Measurements from ENCODE around the gene CSE1L. TPM values are rescaled to one million over a fixed set of nuclear protein-coding genes. Genes with fewer than 3 reads are reported as not detected.
"Not testable (repeated sequence)": the region's sequence is repeated elsewhere in the genome, so short reads cannot be mapped to it uniquely, and the experiment has no call there.

Gene CSE1L
- total and polyA plus RNA-seq, 9 donors: 52.7 to 70.6 (median 61.2) TPM

GRCh38 chr20:49100972-49101371, 54.9 kb downstream of the CSE1L start:
- DNase-seq: peak; percentile 14
- no CpG with 5 or more reads among the region's 4 CpGs for WGBS (ENCODE audit: insufficient coverage)
- Histone ChIP-seq H3K27me3 (ENCODE audit: control insufficient read depth, insufficient read depth, low read length) (no peaks in the 10 kb centered on the region), H3K36me3 (ENCODE audit: control insufficient read depth, insufficient read depth, low read length) (peaks cover 50% of the 10 kb centered on the region), H3K4me3 (ENCODE audit: low read length) (no peak overlapping the region), H3K4me1 (ENCODE audit: control insufficient read depth, insufficient read depth, low read length) (no peaks in the 10 kb centered on the region), H3K9me3 (replicated peaks; ENCODE audit: control insufficient read depth, low read depth, low read length) (no peaks in the 10 kb centered on the region), H3K27ac (ENCODE audit: low read length) (no peak overlapping the region)

- 94% methylated on average over 4 of the region's 4 CpGs for WGBS (ENCODE audit: insufficient coverage)
- no peak overlapping the region for H3K27ac ChIP-seq (ENCODE audit: low read length)
- DNase-seq: no peak
- H3K4me3 ChIP-seq (ENCODE audit: low read length): no peak overlapping the region
- no peaks in the 10 kb centered on the region for H3K4me1 ChIP-seq (ENCODE audit: control insufficient read depth, insufficient read depth, low read length)
- H3K36me3 ChIP-seq (ENCODE audit: control insufficient read depth, insufficient read depth, low read length): peaks cover 41% of the 10 kb centered on the region
- no peaks in the 10 kb centered on the region for H3K9me3 ChIP-seq (replicated peaks; ENCODE audit: control insufficient read depth, low read depth, low read length)
- H3K27me3 ChIP-seq (ENCODE audit: control insufficient read depth, insufficient read depth, low read length): no peaks in the 10 kb centered on the region
Measured at GRCh38 chr20:49103019-49103418, 56.9 kb downstream of the CSE1L start.

DNA sequence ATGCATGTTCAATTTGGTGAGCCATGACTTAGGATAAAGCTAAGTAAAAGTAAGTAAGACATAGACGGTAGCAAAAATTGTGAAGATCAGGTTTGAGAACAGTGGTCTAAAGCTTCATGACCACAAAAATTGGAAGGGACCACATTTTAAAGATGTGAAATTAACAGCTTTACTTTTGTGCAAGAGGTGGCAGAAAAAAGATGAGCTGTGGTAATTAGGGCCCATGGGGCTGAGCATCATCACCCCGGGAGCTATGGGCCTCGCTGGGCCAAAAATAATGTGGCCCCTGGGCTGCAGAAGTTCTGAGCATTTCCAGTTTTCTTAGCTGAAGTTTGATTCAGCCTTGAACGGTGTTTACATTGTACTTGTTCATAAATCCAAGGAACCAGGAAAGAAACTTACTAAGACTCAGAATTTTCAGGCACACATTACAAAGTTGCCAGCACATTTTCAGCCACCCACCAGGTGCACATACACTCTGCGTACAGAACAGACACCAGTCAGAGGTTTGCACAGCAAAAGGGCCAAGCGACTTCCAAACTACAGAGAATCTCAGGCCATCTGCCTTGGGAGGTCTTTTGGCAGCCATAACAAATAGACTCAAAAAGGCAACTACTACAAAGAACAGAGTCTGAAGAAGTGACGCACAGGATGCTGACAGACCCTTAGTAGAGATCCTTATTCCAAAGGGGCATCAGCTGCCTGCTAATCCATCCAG, 57.7 kb downstream of the CSE1L start:
- Histone ChIP-seq H3K4me1 (ENCODE audit: control insufficient read depth, insufficient read depth, low read length) (no peaks in the 10 kb centered on the region), H3K27ac (ENCODE audit: low read length) (no peak overlapping the region), H3K27me3 (ENCODE audit: control insufficient read depth, insufficient read depth, low read length) (no peaks in the 10 kb centered on the region), H3K9me3 (replicated peaks; ENCODE audit: control insufficient read depth, low read depth, low read length) (no peaks in the 10 kb centered on the region), H3K36me3 (ENCODE audit: control insufficient read depth, insufficient read depth, low read length) (peaks cover 39% of the 10 kb centered on the region), H3K4me3 (ENCODE audit: low read length) (no peak overlapping the region)
- no peak for DNase-seq
- 78% methylated on average over 6 of the region's 7 CpGs for WGBS (ENCODE audit: insufficient coverage)

DNA sequence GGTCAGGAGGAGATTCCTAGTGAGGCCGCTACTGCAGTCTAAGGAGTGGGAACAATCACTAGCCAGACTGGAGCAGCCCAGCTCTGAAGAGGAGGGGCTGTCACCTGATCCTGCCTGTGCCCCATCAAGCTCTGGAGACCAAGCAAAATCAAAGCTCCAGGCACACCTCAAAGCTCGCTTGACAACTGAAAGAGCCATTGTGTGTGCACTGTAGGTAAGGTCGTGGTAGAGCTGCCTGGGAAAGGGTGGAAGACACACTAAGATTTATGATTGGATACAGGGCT, 58.2 kb downstream of the CSE1L start:
- H3K36me3 ChIP-seq (ENCODE audit: control insufficient read depth, insufficient read depth, low read length): peaks cover 34% of the 10 kb centered on the region
- H3K4me3 ChIP-seq (ENCODE audit: low read length): no peak overlapping the region
- DNase-seq: no peak
- no peaks in the 10 kb centered on the region for H3K27me3 ChIP-seq (ENCODE audit: control insufficient read depth, insufficient read depth, low read length)
- H3K9me3 ChIP-seq (replicated peaks; ENCODE audit: control insufficient read depth, low read depth, low read length): no peaks in the 10 kb centered on the region
- no peaks in the 10 kb centered on the region for H3K4me1 ChIP-seq (ENCODE audit: control insufficient read depth, insufficient read depth, low read length)
- WGBS (ENCODE audit: insufficient coverage): no CpG with 5 or more reads among the region's 3 CpGs
- H3K27ac ChIP-seq (ENCODE audit: low read length): no peak overlapping the region

DNA sequence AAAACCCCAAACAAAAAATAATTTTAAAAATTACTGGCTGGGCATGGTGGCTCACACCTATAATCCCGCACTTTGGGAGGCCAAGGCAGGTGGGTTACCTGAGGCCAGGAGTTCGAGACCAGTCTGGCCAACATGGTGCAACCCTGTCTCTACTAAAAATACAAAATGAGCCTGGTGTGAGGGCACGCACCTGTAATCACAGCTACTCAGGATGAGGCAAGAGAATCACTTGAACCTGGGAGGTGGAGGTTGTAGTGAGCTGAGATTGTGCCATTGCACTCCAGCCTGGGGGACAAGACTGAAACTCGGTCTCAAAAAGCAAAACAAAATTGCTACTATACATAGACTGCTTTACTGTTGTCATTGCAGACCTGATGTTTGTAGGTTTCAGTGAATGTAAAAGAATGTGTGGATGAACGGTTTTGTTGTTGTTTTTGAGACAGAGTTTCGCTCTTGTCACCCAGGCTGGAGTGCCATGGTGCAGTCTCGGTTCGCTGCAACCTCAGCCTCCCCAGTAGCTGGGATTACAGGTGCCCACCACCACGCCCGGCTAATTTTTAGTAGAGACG, 59.0 kb downstream of the CSE1L start:
- WGBS (ENCODE audit: insufficient coverage): 100% methylated on average over 4 of the region's 11 CpGs
- H3K27me3 ChIP-seq (ENCODE audit: control insufficient read depth, insufficient read depth, low read length); DNase-seq; H3K27ac ChIP-seq (ENCODE audit: low read length); H3K4me3 ChIP-seq (ENCODE audit: low read length); H3K4me1 ChIP-seq (ENCODE audit: control insufficient read depth, insufficient read depth, low read length); H3K9me3 ChIP-seq (replicated peaks; ENCODE audit: control insufficient read depth, low read depth, low read length): not testable (repeated sequence)
- peaks cover 38% of the 10 kb centered on the region for H3K36me3 ChIP-seq (ENCODE audit: control insufficient read depth, insufficient read depth, low read length)

DNA sequence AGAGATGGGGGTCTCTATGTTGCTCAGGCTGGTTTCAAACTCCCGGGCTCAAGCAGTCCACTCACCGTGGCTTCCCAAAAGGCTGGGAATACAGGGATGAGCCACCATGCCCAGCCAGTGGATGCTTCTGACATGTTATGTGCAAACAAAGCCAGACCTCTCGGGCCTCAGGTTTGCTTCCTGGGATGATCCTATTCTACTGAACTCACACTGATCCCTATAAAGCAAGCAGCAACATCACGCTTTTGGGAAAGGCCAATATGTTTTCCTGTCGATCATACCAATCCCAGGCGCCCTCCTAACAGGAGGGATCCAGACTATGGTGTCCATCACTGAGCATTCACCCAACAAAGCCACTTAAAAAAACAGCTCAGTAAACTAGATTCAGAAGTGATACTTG, 60.2 kb downstream of the CSE1L start:
- 89% methylated on average over 3 of the region's 6 CpGs for WGBS (ENCODE audit: insufficient coverage)
- peaks cover 45% of the 10 kb centered on the region for H3K36me3 ChIP-seq (ENCODE audit: control insufficient read depth, insufficient read depth, low read length)
- no peaks in the 10 kb centered on the region for H3K27me3 ChIP-seq (ENCODE audit: control insufficient read depth, insufficient read depth, low read length)
- no peaks in the 10 kb centered on the region for H3K4me1 ChIP-seq (ENCODE audit: control insufficient read depth, insufficient read depth, low read length)
- H3K27ac ChIP-seq (ENCODE audit: low read length): no peak overlapping the region
- no peak overlapping the region for H3K4me3 ChIP-seq (ENCODE audit: low read length)
- H3K9me3 ChIP-seq (replicated peaks; ENCODE audit: control insufficient read depth, low read depth, low read length): no peaks in the 10 kb centered on the region
- no peak for DNase-seq

DNA sequence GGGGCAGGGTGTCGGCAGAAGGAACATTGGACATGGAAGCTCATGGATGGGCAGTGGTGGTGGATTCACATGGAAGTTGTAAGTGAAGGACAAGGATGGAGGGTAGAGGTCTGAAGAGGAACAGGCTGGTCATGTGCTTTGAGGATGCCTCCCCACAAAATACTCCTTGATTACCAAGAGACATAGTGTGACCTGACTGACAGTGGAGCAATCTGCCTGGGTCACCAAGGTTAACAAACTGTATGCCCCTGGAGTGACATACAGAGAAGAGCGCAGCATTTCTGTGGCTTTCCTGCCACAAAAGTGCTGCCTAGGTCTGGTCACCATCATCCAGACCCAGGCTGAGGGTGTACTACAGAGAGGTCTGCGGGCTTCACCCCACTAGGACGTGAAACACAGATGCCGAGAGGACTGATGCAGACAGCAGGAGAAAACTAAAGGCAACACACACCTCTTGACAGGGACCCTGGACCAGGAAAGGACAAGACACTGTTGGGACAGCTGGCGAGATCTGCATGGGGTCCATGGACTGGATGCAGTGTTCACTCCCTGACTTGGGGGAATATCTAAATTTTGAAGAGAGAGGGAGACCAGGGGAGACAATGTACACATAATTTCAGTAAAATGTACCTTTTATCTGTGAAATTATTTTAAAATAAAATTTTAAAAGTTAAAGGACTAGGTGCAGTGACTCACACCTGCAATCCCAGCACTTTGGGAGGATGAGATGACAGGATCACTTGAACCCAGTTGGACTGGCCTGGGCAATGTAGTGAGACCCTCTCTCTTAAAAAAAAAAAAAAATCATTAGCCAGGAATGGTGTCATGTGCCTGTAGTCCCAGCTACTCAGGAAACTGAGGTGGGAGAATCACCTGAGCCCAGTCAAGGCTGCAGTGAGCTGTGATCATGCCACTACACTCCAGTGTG, 64.9 kb downstream of the CSE1L start:
- no peaks in the 10 kb centered on the region for H3K9me3 ChIP-seq (replicated peaks; ENCODE audit: control insufficient read depth, low read depth, low read length)
- H3K27me3 ChIP-seq (ENCODE audit: control insufficient read depth, insufficient read depth, low read length): no peaks in the 10 kb centered on the region
- H3K4me1 ChIP-seq (ENCODE audit: control insufficient read depth, insufficient read depth, low read length): no peaks in the 10 kb centered on the region
- no peak overlapping the region for H3K27ac ChIP-seq (ENCODE audit: low read length)
- 94% methylated on average over 5 of the region's 6 CpGs for WGBS (ENCODE audit: insufficient coverage)
- no peak overlapping the region for H3K4me3 ChIP-seq (ENCODE audit: low read length)
- peaks cover 41% of the 10 kb centered on the region for H3K36me3 ChIP-seq (ENCODE audit: control insufficient read depth, insufficient read depth, low read length)
- DNase-seq: no peak

- WGBS (ENCODE audit: insufficient coverage): 81% methylated on average over 6 of the region's 15 CpGs
- DNase-seq: no peak
Measured at GRCh38 chr20:49112596-49113274, 66.6 kb downstream of the CSE1L start.

GRCh38 chr20:49115564-49115963, 69.5 kb downstream of the CSE1L start:
- WGBS (ENCODE audit: insufficient coverage): 89% methylated on average over 4 of the region's 7 CpGs
- no peak overlapping the region for H3K4me3 ChIP-seq (ENCODE audit: low read length)
- H3K4me1 ChIP-seq (ENCODE audit: control insufficient read depth, insufficient read depth, low read length): no peaks in the 10 kb centered on the region
- no peaks in the 10 kb centered on the region for H3K9me3 ChIP-seq (replicated peaks; ENCODE audit: control insufficient read depth, low read depth, low read length)
- peaks cover 70% of the 10 kb centered on the region for H3K36me3 ChIP-seq (ENCODE audit: control insufficient read depth, insufficient read depth, low read length)
- H3K27me3 ChIP-seq (ENCODE audit: control insufficient read depth, insufficient read depth, low read length): no peaks in the 10 kb centered on the region
- H3K27ac ChIP-seq (ENCODE audit: low read length): no peak overlapping the region
- no peak for DNase-seq

More at GRCh38 chr20:49112596-49113274, 66.6 kb downstream of the CSE1L start:
- Histone ChIP-seq H3K4me1 (ENCODE audit: control insufficient read depth, insufficient read depth, low read length) (no peaks in the 10 kb centered on the region), H3K36me3 (ENCODE audit: control insufficient read depth, insufficient read depth, low read length) (peaks cover 58% of the 10 kb centered on the region), H3K4me3 (ENCODE audit: low read length) (no peak overlapping the region), H3K27me3 (ENCODE audit: control insufficient read depth, insufficient read depth, low read length) (no peaks in the 10 kb centered on the region), H3K9me3 (replicated peaks; ENCODE audit: control insufficient read depth, low read depth, low read length) (no peaks in the 10 kb centered on the region), H3K27ac (ENCODE audit: low read length) (no peak overlapping the region)

GRCh38 chr20:49118307-49118706, 72.2 kb downstream of the CSE1L start:
- no peak overlapping the region for H3K27ac ChIP-seq (ENCODE audit: low read length)
- H3K9me3 ChIP-seq (replicated peaks; ENCODE audit: control insufficient read depth, low read depth, low read length): no peaks in the 10 kb centered on the region
- WGBS (ENCODE audit: insufficient coverage): 78% methylated on average over 1 of the region's 3 CpGs
- no peak overlapping the region for H3K4me3 ChIP-seq (ENCODE audit: low read length)
- H3K27me3 ChIP-seq (ENCODE audit: control insufficient read depth, insufficient read depth, low read length): no peaks in the 10 kb centered on the region
- H3K4me1 ChIP-seq (ENCODE audit: control insufficient read depth, insufficient read depth, low read length): no peaks in the 10 kb centered on the region
- peaks cover 66% of the 10 kb centered on the region for H3K36me3 ChIP-seq (ENCODE audit: control insufficient read depth, insufficient read depth, low read length)
- DNase-seq: no peak

Measured in muscle of leg (tissue), 11 donors.